Astrocyte of the hippocampus (primary cell): ENCODE measurements around the gene PAX7.
"Not testable (repeated sequence)": the region's sequence is repeated elsewhere in the genome, so short reads cannot be mapped to it uniquely, and the experiment has no call there.

Source experiments
- DNase-seq: peaks from one replicate; pipeline ENCODE4 v3.0.0; 2011; ENCODE audit warnings: low read depth, low spot score

PAX7 gene

DNA sequence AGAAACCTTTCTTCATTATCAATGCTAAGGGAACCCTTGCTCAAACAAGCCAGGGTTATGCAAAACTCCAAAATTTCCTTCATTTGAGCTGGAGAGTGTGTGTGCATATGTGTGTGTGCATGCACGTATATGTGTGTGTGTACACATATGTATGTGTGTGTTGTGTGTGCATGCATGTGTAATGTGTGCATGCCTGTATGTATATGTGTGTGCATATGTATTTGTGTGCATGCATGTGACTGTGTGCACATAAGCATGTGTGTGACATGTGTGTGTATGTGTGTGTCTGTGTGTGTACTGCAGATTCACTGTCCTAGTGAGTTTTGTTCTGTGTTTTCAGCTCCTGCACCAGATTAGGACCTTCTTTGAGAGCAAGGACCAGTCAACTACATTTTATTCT lies 28.2 kb downstream of the PAX7 start:
- no peak for DNase-seq

DNA sequence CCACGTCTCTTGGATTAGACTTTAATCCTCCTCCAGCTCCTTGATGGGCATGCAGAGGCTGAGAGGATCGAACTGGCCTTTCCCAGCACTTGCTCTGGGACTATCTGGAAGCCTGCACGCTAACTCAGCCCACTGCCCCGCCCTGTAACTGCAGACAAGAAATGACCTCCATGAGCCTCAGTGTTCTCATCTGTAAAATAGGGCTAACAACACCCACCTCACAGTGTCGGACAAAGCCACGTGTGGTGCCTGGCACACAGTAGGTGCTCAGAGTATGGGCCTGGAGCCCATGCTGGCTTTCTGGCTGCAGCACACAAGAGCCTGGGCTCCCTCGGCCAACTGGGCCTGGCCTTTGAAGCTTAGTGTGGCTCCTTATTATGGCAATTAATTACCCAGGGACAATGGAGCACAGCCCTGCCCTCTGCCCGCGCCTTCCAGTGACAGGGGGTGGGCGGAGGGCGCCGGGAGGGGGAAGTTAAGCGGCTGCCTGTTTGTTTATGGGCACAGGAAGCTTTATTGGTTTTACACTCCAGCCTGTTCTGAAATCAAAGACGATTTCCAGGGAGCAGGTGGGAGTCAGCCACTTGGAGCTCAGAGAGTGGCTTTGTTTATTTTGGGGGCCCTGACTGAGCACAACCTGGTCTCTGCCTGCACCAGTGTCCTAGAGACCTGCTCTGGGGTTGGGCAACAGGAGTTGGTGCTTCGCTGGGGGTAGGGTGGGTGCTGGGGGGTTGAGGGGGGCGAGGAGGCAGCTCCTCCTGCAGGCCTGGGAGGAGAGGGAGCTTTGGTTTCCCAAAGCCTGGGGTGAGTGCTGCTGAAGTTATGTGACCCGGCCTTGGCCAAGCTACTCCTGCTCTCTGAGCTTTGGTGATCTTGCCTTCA lies 31.0 kb downstream of the PAX7 start:
- no peak for DNase-seq

DNA sequence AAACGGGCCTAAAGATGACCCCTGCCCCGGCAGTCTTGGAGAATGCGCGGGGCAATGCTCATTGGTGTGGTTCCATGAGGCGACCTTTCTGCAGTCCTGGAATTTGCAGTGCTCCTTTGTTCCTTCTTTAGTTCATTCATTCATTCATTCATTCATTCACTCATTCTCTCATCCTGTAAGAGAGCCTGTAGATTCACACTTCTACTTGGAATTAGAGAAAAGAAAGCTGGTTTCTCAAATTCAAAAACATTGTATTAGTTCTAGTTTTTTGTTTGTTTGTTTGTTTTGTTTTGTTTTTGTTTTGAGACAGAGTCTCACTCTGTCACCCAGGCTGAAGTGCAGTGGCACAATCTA lies 31.6 kb downstream of the PAX7 start:
- no peak for DNase-seq

DNA sequence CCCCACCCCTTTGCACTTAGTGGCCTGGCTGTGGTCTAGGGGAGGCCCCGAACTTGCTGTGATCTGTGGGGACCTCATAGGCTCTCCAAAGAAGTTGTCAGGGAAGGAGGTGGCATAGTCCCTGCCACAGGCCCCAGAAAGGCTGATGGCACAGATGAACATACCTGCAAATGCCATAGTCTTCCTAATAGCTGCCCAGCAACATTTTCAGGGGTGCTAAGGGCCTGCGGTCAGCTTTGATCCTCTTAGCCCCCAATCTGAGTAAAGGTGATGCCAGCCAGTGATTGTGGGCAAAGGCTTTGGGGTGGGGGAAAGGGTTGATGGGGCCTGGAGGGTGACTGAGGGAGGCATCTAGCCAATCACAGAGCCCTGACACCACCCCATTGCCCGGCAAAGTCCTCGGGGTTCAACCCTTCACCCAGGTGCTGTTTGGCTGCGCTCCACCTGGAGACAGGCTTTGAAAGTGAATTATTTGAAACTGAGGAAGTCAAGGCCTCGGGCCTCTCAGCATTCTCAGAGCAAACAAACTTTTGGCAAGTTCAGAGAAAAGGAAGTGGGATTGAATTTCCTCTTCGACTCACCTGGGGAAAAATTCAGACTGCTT lies 35.8 kb downstream of the PAX7 start:
- no peak for DNase-seq

DNA sequence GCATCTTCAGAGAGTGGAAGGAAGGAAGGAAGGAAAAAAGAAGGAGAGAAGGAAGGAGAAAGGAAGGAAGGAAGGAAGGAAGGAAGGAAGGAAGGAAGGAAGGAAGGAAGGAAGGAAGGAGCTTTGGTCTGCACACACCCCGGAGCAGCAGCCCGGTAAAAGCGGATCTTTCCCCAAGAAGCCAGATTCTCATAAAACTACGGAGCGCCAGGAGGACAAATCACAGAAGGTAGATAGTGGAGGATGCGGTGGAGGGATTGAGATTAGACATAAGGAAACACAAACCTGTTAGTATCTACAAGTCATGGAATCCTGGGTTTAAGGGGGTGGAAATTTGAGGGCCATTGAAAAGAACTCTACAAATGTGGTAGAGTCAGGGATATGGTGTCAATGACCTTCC lies 36.7 kb downstream of the PAX7 start:
- no peak for DNase-seq

DNA sequence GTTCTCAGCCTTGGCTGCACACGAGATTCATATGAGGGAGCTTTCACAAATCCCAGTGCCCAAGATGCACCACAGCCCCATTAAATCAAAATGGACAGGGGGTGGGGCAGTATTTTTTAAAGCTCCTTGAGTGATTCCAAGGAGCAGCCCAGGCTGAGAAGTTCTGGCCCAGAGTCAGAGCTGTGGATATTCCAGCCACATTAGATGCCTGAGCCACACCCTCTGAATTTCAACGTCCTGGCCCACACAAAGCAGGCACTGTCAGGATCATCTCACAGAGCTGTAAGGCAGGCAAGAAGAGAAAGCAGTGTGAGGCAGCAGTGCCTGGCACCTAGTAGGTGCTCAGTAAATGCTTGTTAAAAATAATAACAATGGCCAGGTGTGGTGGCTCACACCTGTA lies 37.4 kb downstream of the PAX7 start:
- no peak for DNase-seq

DNA sequence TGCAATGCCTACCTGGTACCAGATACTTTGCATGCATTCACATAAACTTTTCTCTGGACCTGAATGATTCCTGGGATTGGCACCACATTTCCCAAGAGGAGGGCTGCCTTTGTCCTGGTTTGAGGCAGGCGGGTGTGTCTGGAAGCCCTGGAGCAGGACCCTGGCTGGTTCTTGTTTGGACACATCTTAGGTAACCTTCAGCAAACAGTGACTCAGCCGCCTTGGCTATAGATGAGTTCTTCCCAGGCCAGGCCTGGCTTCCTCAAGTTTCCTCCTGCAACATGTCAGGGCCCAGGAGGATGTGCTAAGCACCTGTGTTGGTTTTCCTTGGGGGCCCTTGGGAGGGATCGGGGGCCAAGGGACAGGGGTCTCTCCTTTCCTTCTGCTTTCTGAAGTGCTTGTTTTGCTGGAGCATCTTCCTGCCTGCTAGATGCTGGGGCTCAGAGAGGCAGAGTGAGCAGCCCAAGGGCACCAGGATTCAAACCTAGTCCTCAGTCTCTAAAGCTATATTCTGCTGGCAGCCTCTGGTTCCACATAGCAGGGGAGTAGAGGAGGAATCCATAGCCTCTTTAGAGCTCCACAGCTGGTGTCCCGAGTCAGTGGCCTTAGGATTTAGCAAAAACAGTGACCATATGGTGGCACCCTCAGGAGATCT lies 38.2 kb downstream of the PAX7 start:
- DNase-seq: no peak

DNA sequence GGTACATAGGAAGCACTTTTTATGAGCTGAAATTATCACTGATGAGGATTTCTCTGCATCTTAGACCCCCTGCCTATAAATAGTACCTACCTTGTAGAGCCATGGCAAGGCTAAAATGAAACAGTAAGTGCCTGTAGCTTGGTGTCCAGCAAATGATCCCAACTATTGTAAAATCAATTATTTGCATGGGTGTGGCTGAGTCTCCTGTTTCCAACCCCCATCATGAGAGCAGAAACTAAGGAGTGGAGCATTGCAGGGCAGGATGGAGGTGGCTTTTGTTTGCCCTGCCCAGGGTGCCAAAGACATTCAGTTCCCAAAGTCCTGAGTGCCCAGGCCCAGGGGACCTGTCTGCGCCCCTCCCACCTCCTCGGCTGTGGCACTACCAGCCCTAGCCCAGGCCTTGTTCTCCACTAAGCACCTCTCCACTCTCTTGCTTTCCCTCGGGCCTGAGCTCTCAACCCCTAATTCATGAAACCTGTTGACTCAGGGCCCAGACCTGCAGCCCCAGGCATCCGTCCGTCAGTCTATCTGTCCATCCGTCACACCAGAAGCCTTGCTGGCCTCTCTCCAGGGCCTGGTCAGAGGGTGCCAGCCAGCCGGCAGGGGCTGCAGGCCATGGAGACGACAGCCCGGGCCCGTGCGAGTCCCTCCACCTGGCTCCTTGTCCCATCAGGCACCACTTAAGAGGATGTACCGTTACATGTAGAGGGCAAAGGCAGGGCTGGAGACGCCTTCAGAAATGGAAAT lies 39.6 kb downstream of the PAX7 start:
- no peak for DNase-seq

DNA sequence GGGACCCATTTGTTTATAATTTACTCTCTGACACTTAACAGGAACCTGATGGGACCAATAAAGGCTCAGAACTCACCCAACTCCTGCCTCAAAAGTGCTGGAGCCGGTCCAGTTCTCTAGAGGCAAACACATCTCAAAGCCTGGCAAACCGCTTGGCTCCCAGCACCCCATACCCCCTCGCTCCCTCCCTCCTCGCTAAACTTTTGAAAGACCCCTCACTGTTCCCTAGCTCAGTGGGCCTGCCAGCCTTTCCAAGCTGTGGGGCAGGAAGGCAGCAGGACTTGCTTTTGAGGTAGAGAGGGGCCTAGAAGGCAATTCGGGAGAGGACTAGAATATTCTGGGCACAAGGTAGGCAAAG lies 40.2 kb downstream of the PAX7 start:
- DNase-seq: no peak

DNA sequence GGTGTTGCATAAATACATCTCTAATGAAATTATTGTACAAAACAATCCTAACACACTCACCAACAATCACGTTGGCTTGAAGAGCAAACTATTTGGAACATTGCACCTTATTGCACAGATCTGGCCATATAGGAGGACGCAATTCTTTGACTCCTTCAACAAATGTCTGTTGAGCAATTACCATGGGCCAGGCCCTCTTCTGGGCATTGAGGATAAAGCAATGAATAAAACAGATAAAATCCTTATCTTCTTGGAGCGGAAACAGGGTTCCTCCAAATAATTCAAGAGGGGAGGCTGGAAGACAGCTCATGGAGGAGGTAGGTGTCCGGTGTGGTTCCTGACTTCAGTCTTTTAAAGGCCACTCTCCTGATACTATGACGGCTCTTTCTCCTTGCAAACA lies 43.3 kb downstream of the PAX7 start:
- no peak for DNase-seq

DNA sequence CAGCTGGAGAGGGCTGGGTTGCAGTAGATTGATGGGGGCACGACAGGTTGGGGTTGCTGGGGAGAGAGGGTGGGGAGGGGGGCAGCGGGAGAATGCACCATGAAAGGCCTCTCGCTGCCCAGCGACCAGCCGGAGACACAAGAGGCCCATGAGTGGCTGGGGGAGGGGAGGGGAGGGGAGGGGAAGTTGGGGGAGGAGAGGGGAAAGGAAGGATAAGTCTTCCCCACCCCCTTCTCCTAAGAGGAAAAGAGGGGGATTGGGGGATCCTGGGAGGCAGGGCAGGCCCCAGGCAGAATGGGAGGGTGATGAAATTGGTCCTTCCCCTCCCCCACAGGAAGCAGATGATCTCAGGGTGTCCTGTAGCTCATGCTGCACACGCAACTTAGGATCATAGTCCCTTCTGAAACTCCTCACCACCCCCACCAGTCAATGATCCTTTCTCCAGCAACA lies 45.7 kb downstream of the PAX7 start:
- no peak for DNase-seq

DNA sequence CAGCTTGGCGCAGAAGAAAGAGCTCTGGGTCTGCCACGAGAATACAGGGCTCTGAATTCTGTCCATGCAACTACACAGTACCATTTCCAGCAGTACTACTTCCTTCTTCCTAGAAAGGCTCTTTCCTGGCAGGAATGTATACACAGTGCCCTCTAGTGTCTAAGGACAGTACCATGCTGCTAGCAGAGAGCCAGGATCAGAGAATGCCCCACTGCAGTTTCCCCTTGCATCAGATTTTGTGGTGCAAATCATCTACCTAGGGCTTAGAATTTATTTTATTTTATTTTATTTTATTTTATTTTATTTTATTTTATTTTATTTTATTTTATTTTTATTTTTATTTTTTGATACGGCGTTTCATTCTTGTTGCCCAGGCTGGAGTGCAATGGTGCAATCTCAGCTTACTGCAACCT lies 50.8 kb downstream of the PAX7 start:
- DNase-seq: peak; percentile 30

DNA sequence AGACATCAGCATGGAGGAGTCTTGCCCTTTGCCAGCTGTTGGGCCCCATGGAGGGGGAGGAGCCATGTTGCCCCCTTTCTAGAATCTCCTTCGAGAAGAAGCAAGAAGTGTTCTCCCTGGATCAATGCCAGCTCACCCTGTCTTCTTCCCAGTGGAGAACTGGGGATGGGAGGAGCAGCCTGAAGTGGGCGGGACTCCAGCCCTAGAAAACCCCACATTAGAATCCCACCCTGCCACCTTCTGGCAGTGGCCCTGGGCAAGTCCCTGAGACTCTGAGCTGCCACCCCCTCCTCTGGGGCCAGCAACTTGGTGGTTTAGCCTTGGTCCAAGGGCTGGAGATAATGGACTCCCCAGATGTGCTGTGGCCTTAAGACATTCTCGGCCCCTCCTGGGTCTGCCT lies 51.7 kb downstream of the PAX7 start:
- DNase-seq: no peak

DNA sequence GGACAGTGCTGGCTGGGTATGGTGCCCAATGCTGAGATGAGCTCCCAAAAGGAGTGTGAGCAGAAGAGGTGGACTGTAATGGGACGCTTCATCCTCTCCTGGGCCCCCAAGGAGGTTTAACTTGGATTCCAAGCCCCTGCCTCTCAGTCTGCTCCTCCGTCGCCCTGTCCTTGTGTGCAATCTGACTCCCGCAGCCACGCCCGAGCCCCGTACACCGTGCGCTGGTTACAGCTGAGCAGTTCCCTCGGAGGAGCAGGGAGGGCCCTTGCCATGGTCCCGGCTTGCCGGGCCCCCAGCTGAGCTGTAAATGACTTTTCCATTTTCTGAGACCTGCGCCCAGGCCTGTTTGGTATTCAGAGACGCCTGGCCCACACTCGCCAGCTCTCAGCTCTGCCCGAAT lies 53.7 kb downstream of the PAX7 start:
- DNase-seq: no peak

DNA sequence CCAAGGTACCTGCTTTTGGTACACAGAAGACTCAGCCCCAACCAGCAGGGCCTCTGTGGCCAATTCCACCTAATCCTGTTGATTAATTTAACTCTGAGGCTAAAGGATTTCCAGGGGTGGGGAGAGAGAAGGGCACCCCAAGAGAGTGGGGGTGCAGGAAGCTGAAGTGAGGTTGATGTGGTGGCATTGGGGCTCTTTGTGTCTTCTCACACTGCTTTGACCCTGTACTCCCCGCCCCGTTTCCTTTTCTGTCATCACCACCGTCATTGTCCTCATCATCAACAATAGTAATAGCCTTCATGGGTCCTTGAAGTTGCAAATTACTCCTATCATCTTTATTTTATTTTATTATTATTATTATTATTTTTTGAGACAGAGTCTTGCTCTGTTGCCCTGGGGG lies 55.9 kb downstream of the PAX7 start:
- no peak for DNase-seq

DNA sequence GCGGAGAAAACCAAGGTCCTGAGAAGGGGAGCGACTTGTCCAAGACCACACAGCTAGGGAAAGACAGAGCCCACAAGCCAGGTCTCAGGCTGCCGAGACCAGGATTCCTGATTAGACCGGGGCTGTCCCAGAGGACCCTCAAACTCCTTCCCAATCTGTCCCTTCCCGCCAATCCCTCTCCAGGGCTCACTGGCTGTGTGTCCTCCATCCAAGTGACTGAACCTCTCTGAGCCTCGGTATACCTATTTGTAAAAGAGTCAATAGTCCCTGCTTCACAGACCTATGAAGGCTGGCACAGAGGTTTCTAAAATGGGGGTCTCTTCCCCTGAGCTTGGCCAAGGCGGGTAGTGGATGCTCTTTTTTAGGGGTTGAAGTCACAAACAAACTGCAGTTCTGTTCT lies 56.6 kb downstream of the PAX7 start:
- no peak for DNase-seq

DNA sequence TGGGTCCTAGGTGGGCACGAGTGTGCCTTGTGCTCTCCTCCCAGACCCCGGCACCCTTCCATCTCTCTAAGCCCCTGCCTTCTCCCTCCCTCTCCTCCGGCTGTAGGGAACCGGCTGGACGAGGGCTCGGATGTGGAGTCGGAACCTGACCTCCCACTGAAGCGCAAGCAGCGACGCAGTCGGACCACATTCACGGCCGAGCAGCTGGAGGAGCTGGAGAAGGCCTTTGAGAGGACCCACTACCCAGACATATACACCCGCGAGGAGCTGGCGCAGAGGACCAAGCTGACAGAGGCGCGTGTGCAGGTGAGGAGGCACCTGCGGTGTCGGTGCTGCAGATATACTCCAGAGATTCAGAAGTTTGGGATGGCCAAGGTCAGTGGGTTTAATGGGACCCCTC lies 61.0 kb downstream of the PAX7 start:
- no peak for DNase-seq

DNA sequence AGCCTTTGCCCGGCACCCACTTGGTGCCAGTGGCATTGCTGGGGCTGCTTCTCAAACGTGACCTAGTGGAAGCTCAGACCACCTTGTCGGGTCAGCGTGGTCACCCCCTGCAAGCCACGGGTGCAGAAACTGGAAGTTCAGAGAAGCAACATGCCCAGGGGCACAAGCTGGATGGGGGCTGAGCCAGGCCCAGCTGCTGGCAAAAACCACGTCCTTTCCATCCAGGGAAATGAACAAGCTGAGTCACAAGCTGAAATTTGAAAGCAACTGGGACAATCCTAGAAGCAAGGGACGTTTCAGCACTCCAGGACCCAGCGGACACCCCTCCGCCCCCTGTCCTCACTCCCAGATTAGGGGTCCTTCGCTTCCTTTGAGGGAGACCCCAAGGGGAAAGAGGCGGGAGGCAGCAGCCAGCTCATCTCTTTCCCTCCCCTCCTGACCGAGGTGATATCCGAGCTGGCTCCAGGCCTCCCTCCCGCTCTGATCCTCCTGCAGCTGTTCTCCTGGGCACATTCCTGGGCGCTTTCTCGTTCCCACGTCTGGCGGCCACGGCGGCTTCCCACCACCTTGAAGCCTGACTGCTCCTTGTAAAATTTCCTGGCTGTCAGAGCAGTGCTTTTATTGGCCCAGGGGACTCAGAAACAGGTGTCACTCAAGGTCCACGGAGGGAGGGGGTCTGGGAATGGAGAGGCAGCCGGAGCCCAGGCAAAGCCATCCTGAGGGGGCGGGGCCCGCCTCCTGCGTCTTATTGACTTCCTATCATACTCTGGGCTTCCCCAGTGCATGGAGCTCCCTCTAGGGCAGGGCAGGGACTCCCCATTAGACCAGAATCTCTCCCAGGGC lies 62.8 kb downstream of the PAX7 start:
- no peak for DNase-seq

DNA sequence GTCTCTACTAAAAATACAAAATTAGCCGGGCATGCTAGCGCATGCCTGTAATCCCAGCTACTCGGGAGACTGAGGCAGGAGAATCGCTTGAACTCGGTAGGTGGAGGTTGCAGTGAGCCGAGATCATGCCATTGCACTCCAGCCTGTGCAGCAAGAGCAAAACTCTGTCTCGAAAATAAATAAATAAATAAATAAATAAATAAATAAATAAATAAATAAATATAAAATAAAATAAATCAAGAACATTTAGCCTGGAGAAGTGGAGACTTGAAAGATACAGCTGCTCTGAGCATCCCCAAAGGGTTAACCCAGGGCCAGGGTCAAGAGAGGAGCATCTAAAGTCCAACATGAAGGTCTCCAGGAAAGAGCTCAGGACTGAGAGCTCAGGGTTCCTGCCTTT lies 63.6 kb downstream of the PAX7 start:
- not testable (repeated sequence) for DNase-seq

DNA sequence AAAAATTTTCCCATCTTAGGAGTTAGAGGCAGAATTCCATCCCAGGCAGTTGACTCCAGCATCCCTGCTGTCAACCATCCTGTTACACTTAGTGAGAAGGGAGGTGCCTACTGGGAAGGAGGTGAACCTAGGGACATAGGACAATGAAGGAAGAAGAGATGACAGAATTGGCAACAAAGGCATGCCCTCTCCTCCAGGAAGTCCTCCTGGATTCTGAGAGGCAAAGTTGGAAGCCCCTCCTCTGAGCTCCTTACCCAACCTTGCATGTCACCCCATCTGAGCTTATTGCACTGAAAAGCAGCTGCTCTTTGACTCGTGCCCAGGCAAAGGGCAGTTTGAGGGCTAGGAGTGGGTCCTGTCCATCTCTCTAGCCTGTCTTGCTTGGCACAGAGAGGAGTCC lies 66.9 kb downstream of the PAX7 start:
- DNase-seq: no peak

DNA sequence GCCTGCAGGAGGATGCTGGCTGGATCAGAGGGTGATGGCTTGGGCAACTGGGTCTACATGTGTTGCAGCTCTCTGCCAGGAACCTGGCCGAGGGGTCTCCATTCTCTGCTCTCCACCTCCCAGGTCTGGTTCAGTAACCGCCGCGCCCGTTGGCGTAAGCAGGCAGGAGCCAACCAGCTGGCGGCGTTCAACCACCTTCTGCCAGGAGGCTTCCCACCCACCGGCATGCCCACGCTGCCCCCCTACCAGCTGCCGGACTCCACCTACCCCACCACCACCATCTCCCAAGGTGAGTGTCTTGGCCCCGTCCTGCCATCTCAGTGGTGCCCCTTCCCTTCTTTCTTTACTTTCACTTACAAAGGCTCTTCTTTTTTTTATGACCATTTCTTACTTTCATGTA lies 69.9 kb downstream of the PAX7 start:
- DNase-seq: no peak
